ENCODE data around the gene CDH13. TPM values are rescaled to one million over a fixed set of nuclear protein-coding genes. Genes with fewer than 3 reads are reported as not detected.

The CDH13 gene
- polyA plus RNA-seq, 2 of the 4 experiments (the other 2 are of a cell fraction) = not detected

DNA sequence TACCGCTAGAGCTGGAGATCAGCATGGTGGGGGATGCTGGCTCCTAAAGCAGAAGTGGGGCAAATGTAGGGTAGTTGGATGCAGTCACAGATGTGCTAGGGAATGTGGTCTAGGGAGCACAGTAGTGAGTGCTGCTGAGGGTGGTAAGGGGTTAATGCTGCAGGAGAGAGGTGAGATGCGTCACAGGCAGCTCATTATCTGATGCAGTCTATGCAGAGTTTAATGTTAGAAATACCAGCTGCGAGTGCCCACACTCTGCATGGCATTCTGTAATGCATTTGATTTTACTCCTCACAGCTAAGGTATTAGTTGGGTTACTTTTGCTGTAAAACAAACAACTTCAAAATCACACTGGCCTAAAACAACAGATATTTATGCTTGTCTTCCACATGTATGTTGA, 689.7 kb downstream of the CDH13 start:
- CTCF ChIA-PET = no interaction called here
- no peak for TF ChIP-seq MAZ (IDR thresholded peaks at IDR 0.05; ENCODE audit: borderline replicate concordance, low read depth, low read length)
- TF ChIP-seq EHMT2 (IDR thresholded peaks at IDR 0.05; ENCODE audit: low read depth) = no peak
- no peak for TF ChIP-seq CHD4 (IDR thresholded peaks at IDR 0.05; ENCODE audit: borderline replicate concordance)
- no peak for TF ChIP-seq ZSCAN20 (CRISPR knock-in tag; IDR thresholded peaks at IDR 0.05)
- no peak for TF ChIP-seq EP300 (IDR thresholded peaks at IDR 0.05)
- TF ChIP-seq SREBF2 (IDR thresholded peaks at IDR 0.05) = no peak
- TF ChIP-seq, protein P1, sequence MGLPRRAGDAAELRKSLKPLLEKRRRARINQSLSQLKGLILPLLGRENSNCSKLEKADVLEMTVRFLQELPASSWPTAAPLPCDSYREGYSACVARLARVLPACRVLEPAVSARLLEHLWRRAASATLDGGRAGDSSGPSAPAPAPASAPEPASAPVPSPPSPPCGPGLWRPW (IDR thresholded peaks at IDR 0.05) = no peak
- TF ChIP-seq HOXA7 (CRISPR knock-in tag; IDR thresholded peaks at IDR 0.05) = no peak
- TF ChIP-seq HDAC2 (IDR thresholded peaks at IDR 0.05) = no peak
- no peak for TF ChIP-seq CBX8 (IDR thresholded peaks at IDR 0.05)
- TF ChIP-seq KDM5A (IDR thresholded peaks at IDR 0.05) = no peak
- no peak for TF ChIP-seq FOSL2 (IDR thresholded peaks at IDR 0.05)
- TF ChIP-seq FOSL2 (CRISPR knock-in tag; IDR thresholded peaks at IDR 0.05) = no peak
- TF ChIP-seq, protein P2, sequence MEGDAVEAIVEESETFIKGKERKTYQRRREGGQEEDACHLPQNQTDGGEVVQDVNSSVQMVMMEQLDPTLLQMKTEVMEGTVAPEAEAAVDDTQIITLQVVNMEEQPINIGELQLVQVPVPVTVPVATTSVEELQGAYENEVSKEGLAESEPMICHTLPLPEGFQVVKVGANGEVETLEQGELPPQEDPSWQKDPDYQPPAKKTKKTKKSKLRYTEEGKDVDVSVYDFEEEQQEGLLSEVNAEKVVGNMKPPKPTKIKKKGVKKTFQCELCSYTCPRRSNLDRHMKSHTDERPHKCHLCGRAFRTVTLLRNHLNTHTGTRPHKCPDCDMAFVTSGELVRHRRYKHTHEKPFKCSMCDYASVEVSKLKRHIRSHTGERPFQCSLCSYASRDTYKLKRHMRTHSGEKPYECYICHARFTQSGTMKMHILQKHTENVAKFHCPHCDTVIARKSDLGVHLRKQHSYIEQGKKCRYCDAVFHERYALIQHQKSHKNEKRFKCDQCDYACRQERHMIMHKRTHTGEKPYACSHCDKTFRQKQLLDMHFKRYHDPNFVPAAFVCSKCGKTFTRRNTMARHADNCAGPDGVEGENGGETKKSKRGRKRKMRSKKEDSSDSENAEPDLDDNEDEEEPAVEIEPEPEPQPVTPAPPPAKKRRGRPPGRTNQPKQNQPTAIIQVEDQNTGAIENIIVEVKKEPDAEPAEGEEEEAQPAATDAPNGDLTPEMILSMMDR (IDR thresholded peaks at IDR 0.05) = no peak
- TF ChIP-seq TFCP2L1 (CRISPR knock-in tag; IDR thresholded peaks at IDR 0.05) = no peak
- no peak for TF ChIP-seq EHF (CRISPR knock-in tag; IDR thresholded peaks at IDR 0.05)
- no peak for TF ChIP-seq RCOR1 (IDR thresholded peaks at IDR 0.05; ENCODE audit: low read depth, low read length)
- TF ChIP-seq, protein P3, sequence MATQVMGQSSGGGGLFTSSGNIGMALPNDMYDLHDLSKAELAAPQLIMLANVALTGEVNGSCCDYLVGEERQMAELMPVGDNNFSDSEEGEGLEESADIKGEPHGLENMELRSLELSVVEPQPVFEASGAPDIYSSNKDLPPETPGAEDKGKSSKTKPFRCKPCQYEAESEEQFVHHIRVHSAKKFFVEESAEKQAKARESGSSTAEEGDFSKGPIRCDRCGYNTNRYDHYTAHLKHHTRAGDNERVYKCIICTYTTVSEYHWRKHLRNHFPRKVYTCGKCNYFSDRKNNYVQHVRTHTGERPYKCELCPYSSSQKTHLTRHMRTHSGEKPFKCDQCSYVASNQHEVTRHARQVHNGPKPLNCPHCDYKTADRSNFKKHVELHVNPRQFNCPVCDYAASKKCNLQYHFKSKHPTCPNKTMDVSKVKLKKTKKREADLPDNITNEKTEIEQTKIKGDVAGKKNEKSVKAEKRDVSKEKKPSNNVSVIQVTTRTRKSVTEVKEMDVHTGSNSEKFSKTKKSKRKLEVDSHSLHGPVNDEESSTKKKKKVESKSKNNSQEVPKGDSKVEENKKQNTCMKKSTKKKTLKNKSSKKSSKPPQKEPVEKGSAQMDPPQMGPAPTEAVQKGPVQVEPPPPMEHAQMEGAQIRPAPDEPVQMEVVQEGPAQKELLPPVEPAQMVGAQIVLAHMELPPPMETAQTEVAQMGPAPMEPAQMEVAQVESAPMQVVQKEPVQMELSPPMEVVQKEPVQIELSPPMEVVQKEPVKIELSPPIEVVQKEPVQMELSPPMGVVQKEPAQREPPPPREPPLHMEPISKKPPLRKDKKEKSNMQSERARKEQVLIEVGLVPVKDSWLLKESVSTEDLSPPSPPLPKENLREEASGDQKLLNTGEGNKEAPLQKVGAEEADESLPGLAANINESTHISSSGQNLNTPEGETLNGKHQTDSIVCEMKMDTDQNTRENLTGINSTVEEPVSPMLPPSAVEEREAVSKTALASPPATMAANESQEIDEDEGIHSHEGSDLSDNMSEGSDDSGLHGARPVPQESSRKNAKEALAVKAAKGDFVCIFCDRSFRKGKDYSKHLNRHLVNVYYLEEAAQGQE (IDR thresholded peaks at IDR 0.05) = no peak

DNA sequence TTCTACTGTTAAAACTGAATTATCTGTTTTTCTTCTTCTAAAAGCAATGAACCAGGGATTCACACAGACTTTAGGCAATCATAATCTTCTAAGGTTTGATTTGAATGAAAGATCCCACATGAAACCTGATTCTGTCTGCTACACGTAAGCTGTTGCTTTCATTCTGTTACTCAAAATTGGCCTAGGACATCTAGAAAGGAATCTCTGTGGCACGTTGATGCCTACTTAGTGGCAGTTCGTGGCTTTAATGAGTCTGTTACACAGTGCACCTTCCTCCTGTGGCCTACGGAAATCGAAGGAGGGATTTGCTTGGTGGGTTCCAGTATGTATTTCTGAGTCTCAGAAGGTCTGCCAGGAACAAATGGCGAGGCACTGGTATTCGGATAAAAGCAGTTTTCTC, 691.6 kb downstream of the CDH13 start:
- Histone ChIP-seq H3K27ac (no peak overlapping the region), H3K9me3 (no peaks in the 10 kb centered on the region), H3K4me1 (no peaks in the 10 kb centered on the region), H3K4me3 (no peak overlapping the region), H3K4me2 (no peak overlapping the region)
- WGBS (ENCODE audit: missing lambda C conversion rate) = 8% methylated on average over 7 of the region's 7 CpGs
- ATAC-seq = no peak
- ChIA-PET POLR2A (no interaction called here), CTCF (interaction anchor here (1.4 kb wide), 1 partner anchor 11 kb away, joined by 4 read pairs; no protein-coding TSS in a partner anchor)
- FAIRE-seq = no peak
- TF ChIP-seq MYC (IDR thresholded peaks at IDR 0.05; ENCODE audit: borderline replicate concordance, low read length) = no peak
- TF ChIP-seq POLR2AphosphoS2 (conservative IDR thresholded peaks at IDR 0.05; ENCODE audit: low read length) = no peak
- no peak for TF ChIP-seq CHD4 (IDR thresholded peaks at IDR 0.05; ENCODE audit: borderline replicate concordance)
- no peak for TF ChIP-seq NFE2L2 (conservative IDR thresholded peaks at IDR 0.05; ENCODE audit: low read length)
- no peak for TF ChIP-seq CBX8 (IDR thresholded peaks at IDR 0.05)
- TF ChIP-seq, protein P3 (IDR thresholded peaks at IDR 0.05) = no peak
- TF ChIP-seq, protein P4, sequence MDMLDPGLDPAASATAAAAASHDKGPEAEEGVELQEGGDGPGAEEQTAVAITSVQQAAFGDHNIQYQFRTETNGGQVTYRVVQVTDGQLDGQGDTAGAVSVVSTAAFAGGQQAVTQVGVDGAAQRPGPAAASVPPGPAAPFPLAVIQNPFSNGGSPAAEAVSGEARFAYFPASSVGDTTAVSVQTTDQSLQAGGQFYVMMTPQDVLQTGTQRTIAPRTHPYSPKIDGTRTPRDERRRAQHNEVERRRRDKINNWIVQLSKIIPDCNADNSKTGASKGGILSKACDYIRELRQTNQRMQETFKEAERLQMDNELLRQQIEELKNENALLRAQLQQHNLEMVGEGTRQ (IDR thresholded peaks at IDR 0.05) = no peak
- TF ChIP-seq RCOR1 (IDR thresholded peaks at IDR 0.05; ENCODE audit: low read depth, low read length) = no peak
- TF ChIP-seq, protein P5, sequence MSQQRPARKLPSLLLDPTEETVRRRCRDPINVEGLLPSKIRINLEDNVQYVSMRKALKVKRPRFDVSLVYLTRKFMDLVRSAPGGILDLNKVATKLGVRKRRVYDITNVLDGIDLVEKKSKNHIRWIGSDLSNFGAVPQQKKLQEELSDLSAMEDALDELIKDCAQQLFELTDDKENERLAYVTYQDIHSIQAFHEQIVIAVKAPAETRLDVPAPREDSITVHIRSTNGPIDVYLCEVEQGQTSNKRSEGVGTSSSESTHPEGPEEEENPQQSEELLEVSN (IDR thresholded peaks at IDR 0.05; ENCODE audit: borderline replicate concordance, low read depth) = no peak
- TF ChIP-seq, protein P6, sequence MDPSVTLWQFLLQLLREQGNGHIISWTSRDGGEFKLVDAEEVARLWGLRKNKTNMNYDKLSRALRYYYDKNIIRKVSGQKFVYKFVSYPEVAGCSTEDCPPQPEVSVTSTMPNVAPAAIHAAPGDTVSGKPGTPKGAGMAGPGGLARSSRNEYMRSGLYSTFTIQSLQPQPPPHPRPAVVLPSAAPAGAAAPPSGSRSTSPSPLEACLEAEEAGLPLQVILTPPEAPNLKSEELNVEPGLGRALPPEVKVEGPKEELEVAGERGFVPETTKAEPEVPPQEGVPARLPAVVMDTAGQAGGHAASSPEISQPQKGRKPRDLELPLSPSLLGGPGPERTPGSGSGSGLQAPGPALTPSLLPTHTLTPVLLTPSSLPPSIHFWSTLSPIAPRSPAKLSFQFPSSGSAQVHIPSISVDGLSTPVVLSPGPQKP (IDR thresholded peaks at IDR 0.05; ENCODE audit: low read depth, low read length) = no peak
- no peak for TF ChIP-seq ZSCAN20 (CRISPR knock-in tag; IDR thresholded peaks at IDR 0.05)
- no peak for TF ChIP-seq POLR2A (IDR thresholded peaks at IDR 0.05; ENCODE audit: low read length)
- TF ChIP-seq KDM5A (IDR thresholded peaks at IDR 0.05) = no peak
- TF ChIP-seq TP53 (CRISPR knock-in tag; IDR thresholded peaks at IDR 0.05) = no peak
- no peak for TF ChIP-seq FOXS1 (CRISPR knock-in tag; IDR thresholded peaks at IDR 0.05)
- DNase-seq (ENCODE audit: low read depth in 1 of 2, low spot score in 1 of 2) = no peak

More for the DNA sequence above, 689.7 kb downstream of the CDH13 start:
- no peak for ATAC-seq
- FAIRE-seq = no peak
- Histone ChIP-seq H3K9me3 (no peaks in the 10 kb centered on the region), H3K4me3 (no peak overlapping the region), H3K4me1 (no peaks in the 10 kb centered on the region), H3K4me2 (no peak overlapping the region), H3K27ac (no peak overlapping the region)
- POLR2A ChIA-PET = no interaction called here
- WGBS (ENCODE audit: missing lambda C conversion rate) = 10% methylated on average over 3 of the region's 3 CpGs
- no peak for DNase-seq (ENCODE audit: low read depth in 1 of 2, low spot score in 1 of 2)
